ENCODE data around the gene ARID5B.

ARID5B gene

GRCh38 chr10:61933859-61934555 lies 32.5 kb downstream of the ARID5B start:
- peak overlapping the region; percentile 90 for H3K27ac ChIP-seq
- TF ChIP-seq CTCF (conservative IDR thresholded peaks at IDR 0.05): no peak

GRCh38 chr10:61935077-61935476 lies 33.6 kb downstream of the ARID5B start:
- TF ChIP-seq CTCF (conservative IDR thresholded peaks at IDR 0.05): no peak
- H3K27ac ChIP-seq: peak overlapping the region; percentile 90

GRCh38 chr10:61936770-61937169 lies 35.3 kb downstream of the ARID5B start:
- peak overlapping the region; percentile 90 for H3K27ac ChIP-seq
- TF ChIP-seq CTCF (conservative IDR thresholded peaks at IDR 0.05): no peak

- TF ChIP-seq CTCF (conservative IDR thresholded peaks at IDR 0.05): no peak
- peak overlapping the region; percentile 90 for H3K27ac ChIP-seq
Measured at GRCh38 chr10:61937631-61938351, 36.3 kb downstream of the ARID5B start.

- H3K27ac ChIP-seq: peak overlapping the region; percentile 90
- TF ChIP-seq CTCF (conservative IDR thresholded peaks at IDR 0.05): no peak
Measured at GRCh38 chr10:61939902-61940301, 38.4 kb downstream of the ARID5B start.

GRCh38 chr10:61941202-61941681 lies 39.7 kb downstream of the ARID5B start:
- peak overlapping the region; percentile 86 for H3K27ac ChIP-seq
- no peak for TF ChIP-seq CTCF (conservative IDR thresholded peaks at IDR 0.05)

- no peak for TF ChIP-seq CTCF (conservative IDR thresholded peaks at IDR 0.05)
Measured at GRCh38 chr10:61942604-61943461, 41.3 kb downstream of the ARID5B start.

More at GRCh38 chr10:61942604-61943461, 41.3 kb downstream of the ARID5B start:
- H3K27ac ChIP-seq: peak overlapping the region; percentile 86

Measured in VCaP (cell line).